MCF 10A (cell line): ENCODE measurements around the gene STX5. TPM values are rescaled to one million over a fixed set of nuclear protein-coding genes. Genes with fewer than 3 reads are reported as not detected.

Experiments
- BruUV-seq: library from RNA; stranded (reverse); fragments of 400-500 nt; replicated peaks from 2 replicates; lab custom pipeline; 2021; lab: Mats Ljungman, UMichigan
- CTCF ChIA-PET: fragments of 300-600 bp; sonication (Branson Sonifier 250); formaldehyde crosslinking; extraction: SDS; loops from one replicate; lab custom pipeline; 2021; ENCODE audit warnings: antibody characterized with exemption, inconsistent platforms; lab: Yijun Ruan, JAX
- POLR2A ChIA-PET: fragments of 300-600, 350-650 bp; sonication (Branson Sonifier 250); formaldehyde crosslinking; extraction: SDS; loops from one replicate; lab custom pipeline; 2020; ENCODE audit warnings: antibody characterized with exemption, inconsistent platforms; lab: Yijun Ruan, JAX
- DNase-seq: peaks from one replicate; pipeline ENCODE4 v3.0.0-alpha.2; 2018; ENCODE audit not compliant: unreplicated experiment
- H3K27ac Mint-ChIP-seq: one replicate; pipeline ENCODE4 v1.8.0; 2022; ENCODE audit warnings: mild to moderate bottlenecking, low read depth, mixed read lengths; ENCODE audit not compliant: unreplicated experiment
- H3K27me3 Mint-ChIP-seq: one replicate; pipeline ENCODE4 v1.8.0; 2022; ENCODE audit warnings: mixed read lengths; ENCODE audit not compliant: insufficient read depth, unreplicated experiment
- H3K36me3 Mint-ChIP-seq: one replicate; pipeline ENCODE4 v1.8.0; 2022; ENCODE audit warnings: mild to moderate bottlenecking, moderate library complexity, mixed read lengths; ENCODE audit not compliant: insufficient read depth, unreplicated experiment
- H3K4me1 Mint-ChIP-seq: one replicate; pipeline ENCODE4 v1.8.0; 2022; ENCODE audit warnings: mixed read lengths; ENCODE audit not compliant: insufficient read depth, unreplicated experiment
- H3K4me3 Mint-ChIP-seq: one replicate; pipeline ENCODE4 v1.8.0; 2022; ENCODE audit warnings: mild to moderate bottlenecking, moderate library complexity, mixed read lengths; ENCODE audit not compliant: unreplicated experiment
- H3K9me3 Mint-ChIP-seq: one replicate; pipeline ENCODE4 v1.8.0; 2022; ENCODE audit warnings: mixed read lengths; ENCODE audit not compliant: unreplicated experiment
- intact Hi-C: fragments of 100-400 bp; cut with micrococcal nuclease; formaldehyde crosslinking; loops from 2 replicates; pipeline ENCODE4 v1.14.1; 2022
- total RNA-seq: library from RNA; stranded (reverse); gene quantifications from 2 replicates; pipeline ENCODE4 v1.2.3, GENCODE V29; 2022
- TF ChIP-seq, protein P1 (sequence below): fragments of 200-600 bp; IDR thresholded peaks from one replicate; pipeline ENCODE4 v1.8.0; 2022; ENCODE audit warnings: antibody characterized with exemption, mild to moderate bottlenecking; ENCODE audit not compliant: unreplicated experiment

The STX5 gene
- total RNA-seq, 1 experiment from 2014 or later = 72.0 TPM

DNA sequence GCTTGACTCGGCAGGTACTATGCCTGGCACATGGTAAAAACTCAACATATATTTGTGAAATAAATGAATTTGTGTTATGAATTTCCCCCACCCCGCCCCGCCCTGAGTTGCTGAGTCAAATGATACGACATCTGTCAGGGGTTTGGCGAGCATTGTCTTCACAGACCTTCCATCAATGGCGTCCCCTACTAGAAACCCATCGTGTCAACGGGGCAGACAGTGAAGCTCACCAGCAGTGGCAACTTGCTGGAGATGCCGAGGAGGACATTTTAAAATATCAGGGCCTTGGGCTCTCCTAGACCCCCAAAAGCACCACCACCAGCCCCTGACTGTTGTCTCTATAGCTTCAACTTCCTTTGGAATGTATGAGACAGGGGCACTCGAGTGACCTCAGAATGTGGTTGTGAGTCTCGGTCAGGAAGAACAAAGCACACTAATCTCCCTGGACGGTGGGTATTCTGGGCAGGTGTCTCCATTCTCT, 25.9 kb downstream of the STX5 start:
- ChIA-PET CTCF (interaction anchor here (0.6 to 2.9 kb wide), 10 partner anchors 18 to 1462 kb away, joined by 3 to 8 read pairs (median 4); partner anchors contain the start of gene TMEM179B), POLR2A (interaction anchor here (0.6 to 5.2 kb wide), 45 partner anchors 10 to 1466 kb away, joined by 3 to 163 read pairs (median 4); partner anchors contain the start of genes C11orf98, CSKMT, EEF1G and HNRNPUL2)
- no peaks in the 10 kb centered on the region for H3K9me3 Mint-ChIP-seq
- intact Hi-C loops = loop anchor here (2.0 kb wide), 2 partner anchors 27 to 35 kb away; partner anchors contain the start of genes STX5 and TEX54
- peaks cover 20% of the 10 kb centered on the region for H3K4me1 Mint-ChIP-seq
- BruUV-seq = no TSS peak
- peak overlapping the region; percentile 99 for H3K27ac Mint-ChIP-seq
- peaks cover 37% of the 10 kb centered on the region for H3K36me3 Mint-ChIP-seq
- H3K27me3 Mint-ChIP-seq = no peaks in the 10 kb centered on the region
- TF ChIP-seq, protein P1, sequence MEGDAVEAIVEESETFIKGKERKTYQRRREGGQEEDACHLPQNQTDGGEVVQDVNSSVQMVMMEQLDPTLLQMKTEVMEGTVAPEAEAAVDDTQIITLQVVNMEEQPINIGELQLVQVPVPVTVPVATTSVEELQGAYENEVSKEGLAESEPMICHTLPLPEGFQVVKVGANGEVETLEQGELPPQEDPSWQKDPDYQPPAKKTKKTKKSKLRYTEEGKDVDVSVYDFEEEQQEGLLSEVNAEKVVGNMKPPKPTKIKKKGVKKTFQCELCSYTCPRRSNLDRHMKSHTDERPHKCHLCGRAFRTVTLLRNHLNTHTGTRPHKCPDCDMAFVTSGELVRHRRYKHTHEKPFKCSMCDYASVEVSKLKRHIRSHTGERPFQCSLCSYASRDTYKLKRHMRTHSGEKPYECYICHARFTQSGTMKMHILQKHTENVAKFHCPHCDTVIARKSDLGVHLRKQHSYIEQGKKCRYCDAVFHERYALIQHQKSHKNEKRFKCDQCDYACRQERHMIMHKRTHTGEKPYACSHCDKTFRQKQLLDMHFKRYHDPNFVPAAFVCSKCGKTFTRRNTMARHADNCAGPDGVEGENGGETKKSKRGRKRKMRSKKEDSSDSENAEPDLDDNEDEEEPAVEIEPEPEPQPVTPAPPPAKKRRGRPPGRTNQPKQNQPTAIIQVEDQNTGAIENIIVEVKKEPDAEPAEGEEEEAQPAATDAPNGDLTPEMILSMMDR = no peak
- DNase-seq = no peak
- peak overlapping the region; percentile 95 for H3K4me3 Mint-ChIP-seq

DNA sequence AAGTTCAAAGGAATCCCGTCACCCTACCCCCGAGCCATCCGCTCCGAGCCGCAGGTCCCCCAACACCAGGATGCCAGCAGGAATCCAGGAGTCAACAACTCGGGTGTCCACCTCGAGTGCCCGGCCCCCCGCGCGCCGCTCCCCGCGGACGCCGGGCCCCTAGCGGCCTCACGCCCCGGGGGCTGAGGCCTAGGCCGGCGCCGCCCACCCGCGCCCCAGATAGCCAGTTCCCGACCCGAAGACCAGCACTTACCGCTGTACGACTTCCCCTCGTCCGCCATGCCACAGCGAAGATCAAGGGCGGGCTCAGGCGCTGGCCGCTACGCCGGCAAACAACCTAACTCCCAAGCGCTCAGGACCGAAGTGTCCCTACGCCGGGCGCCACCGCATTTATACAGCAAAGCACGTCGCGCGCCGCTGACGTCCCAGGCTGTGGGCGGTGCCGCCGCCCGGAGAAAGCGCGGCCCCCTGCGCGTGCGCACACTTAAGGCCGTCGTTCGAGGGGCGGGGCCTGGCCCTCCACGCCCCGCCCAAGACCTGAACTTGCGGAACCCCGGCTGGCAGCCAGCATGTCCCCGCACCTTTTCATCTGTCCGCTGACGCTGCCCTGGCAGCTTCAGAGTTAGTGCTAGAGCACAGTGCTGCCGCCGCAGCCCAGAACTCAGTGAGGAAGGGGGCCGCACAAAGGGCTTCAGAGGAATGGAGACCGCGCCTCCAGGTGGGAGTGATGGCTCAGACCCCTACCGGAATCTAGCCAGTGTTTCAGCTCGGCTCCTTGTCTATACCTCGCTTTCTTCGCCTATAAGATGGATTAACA, 26.6 kb downstream of the STX5 start, which contains the start of gene NXF1:
Gene NXF1 (minus strand): TSS at position 365 of the 817 bp plus-strand sequence. CDS start 84 bp downstream, at position 281.
- ChIA-PET CTCF (interaction anchor here (0.5 to 2.9 kb wide), 4 partner anchors 17 to 1462 kb away, joined by 3 to 8 read pairs (median 4); partner anchors contain the start of gene TMEM179B), POLR2A (interaction anchor here (0.6 to 5.2 kb wide), 43 partner anchors 9 to 1466 kb away, joined by 3 to 163 read pairs (median 4); partner anchors contain the start of genes C11orf98, CSKMT, EEF1G and HNRNPUL2)
- Mint-ChIP-seq H3K4me3 (peak within 1 kb of the TSS; percentile 95), H3K27me3 (no peaks in the 10 kb centered on the region), H3K36me3 (peaks cover 43% of the 10 kb centered on the region), H3K9me3 (no peaks in the 10 kb centered on the region), H3K27ac (peak within 1 kb of the TSS; percentile 99), H3K4me1 (peaks cover 20% of the 10 kb centered on the region)
- no TSS peak for BruUV-seq
- DNase-seq = peak; percentile 93
- intact Hi-C loops = loop anchor here (2.0 kb wide), 2 partner anchors 28 to 36 kb away; partner anchors contain the start of genes STX5 and TEX54
- TF ChIP-seq, protein P1 = no peak

DNA sequence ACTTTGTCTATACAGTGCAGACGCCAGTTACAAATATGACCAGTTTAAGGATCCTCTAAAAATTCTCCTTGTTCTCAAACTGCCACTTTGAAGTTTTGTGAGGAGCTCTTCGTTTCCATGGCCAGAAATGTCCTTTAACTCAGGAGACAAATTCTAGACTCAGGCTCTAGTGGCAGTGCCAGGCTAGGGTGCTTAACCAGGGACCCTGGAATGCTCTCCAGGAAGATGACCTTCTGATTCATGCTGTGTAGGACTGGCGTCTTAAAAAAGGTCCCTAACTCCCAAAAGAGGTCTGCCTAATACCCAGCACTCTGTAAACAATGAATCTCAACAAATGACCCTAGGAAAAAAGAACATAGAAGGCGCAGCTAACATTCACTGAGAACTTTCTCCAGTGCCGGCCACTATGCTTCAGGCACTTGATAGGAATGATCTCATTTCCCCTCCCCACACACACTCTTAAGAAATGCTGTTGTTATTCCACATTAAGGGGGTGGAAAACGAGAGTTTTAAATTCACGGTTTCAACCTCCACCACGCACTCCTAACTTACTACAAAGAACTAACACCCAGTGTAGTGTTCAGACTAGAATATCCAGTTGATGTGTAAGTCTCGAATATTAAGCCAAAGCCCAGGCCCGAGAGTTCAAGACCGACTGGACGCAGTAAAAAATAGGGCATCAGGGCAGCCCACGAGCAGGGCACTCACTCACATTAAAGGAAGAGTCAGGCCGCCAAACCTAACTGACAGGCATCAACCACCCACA, 27.4 kb downstream of the STX5 start:
- Mint-ChIP-seq H3K4me1 (peaks cover 20% of the 10 kb centered on the region), H3K9me3 (no peaks in the 10 kb centered on the region), H3K4me3 (peak overlapping the region; percentile 95), H3K27ac (peak overlapping the region; percentile 99), H3K27me3 (no peaks in the 10 kb centered on the region), H3K36me3 (peaks cover 51% of the 10 kb centered on the region)
- intact Hi-C loops = loop anchor here (2.0 kb wide), 2 partner anchors 28 to 36 kb away; partner anchors contain the start of genes STX5 and TEX54
- ChIA-PET CTCF (interaction anchor here (0.8 to 1.8 kb wide), 4 partner anchors 8 to 57 kb away, joined by 3 to 8 read pairs (median 4); no protein-coding TSS in a partner anchor), POLR2A (interaction anchor here (0.6 to 5.2 kb wide), 20 partner anchors 9 to 133 kb away, joined by 3 to 163 read pairs (median 5); partner anchors contain the start of genes HNRNPUL2, SLC3A2, STX5 and TAF6L)
- BruUV-seq = TSS peak; percentile 61
- TF ChIP-seq, protein P1 = no peak
- peak; percentile 21 for DNase-seq
